GM06990 (cell line): ENCODE data around the gene NPTX1.
"Not testable (repeated sequence)": the region's sequence is repeated elsewhere in the genome, so short reads cannot be mapped to it uniquely, and the experiment has no call there.

Source experiments
- DNase-seq: peaks from one replicate; pipeline ENCODE4 v3.0.0-alpha.2; 2011; ENCODE audit not compliant: insufficient read length; ENCODE audit errors: extremely low read depth
- H3K27me3 ChIP-seq: replicated peaks from 2 replicates; pipeline ENCODE4 v1.6.0; 2011; ENCODE audit warnings: low read length; ENCODE audit not compliant: control insufficient read depth, insufficient read depth
- H3K36me3 ChIP-seq: 2 replicates; pipeline ENCODE4 v1.5.1; 2011; ENCODE audit warnings: low read length; ENCODE audit not compliant: control insufficient read depth, insufficient read depth
- H3K4me3 ChIP-seq: replicated peaks from 2 replicates; pipeline ENCODE4 v1.5.1; 2011; ENCODE audit warnings: low read depth, mild to moderate bottlenecking, control low read depth, low read length
- CTCF ChIP-seq: IDR thresholded peaks from 2 replicates; pipeline ENCODE4 v1.5.1; 2011; ENCODE audit warnings: low read length, control low read depth, mild to moderate bottlenecking, inconsistent platforms; ENCODE audit not compliant: insufficient read depth, poor library complexity, severe bottlenecking

NPTX1 gene

GRCh38 chr17:80507965-80508364, 31.6 kb upstream of the NPTX1 start:
- no peak overlapping the region for H3K4me3 ChIP-seq
- no peak for TF ChIP-seq CTCF
- H3K27me3 ChIP-seq: peaks cover 1% of the 10 kb centered on the region

GRCh38 chr17:80507177-80507576, 30.8 kb upstream of the NPTX1 start:
- not testable (repeated sequence) for H3K27me3 ChIP-seq, DNase-seq, H3K4me3 ChIP-seq, H3K36me3 ChIP-seq

More at GRCh38 chr17:80507965-80508364, 31.6 kb upstream of the NPTX1 start:
- DNase-seq: no peak
- H3K36me3 ChIP-seq: no peaks in the 10 kb centered on the region

GRCh38 chr17:80504686-80505413, 28.4 kb upstream of the NPTX1 start:
- TF ChIP-seq CTCF: no peak
- DNase-seq: no peak
- H3K27me3 ChIP-seq: no peaks in the 10 kb centered on the region; the same call in none of the 2 replicates
- no peak overlapping the region for H3K4me3 ChIP-seq
- no peaks in the 10 kb centered on the region for H3K36me3 ChIP-seq

- no peak overlapping the region for H3K4me3 ChIP-seq
- H3K27me3 ChIP-seq: no peaks in the 10 kb centered on the region; the same call in none of the 2 replicates
- no peak for DNase-seq
- H3K36me3 ChIP-seq: no peaks in the 10 kb centered on the region
- no peak for TF ChIP-seq CTCF
These were observed 27.5 kb upstream of the NPTX1 start for GRCh38 chr17:80503921-80504320.

- Histone ChIP-seq H3K36me3 (no peaks in the 10 kb centered on the region), H3K27me3 (no peaks in the 10 kb centered on the region; the same call in none of the 2 replicates), H3K4me3 (no peak overlapping the region)
- no peak for DNase-seq
- TF ChIP-seq CTCF: no peak
These were observed 26.6 kb upstream of the NPTX1 start for GRCh38 chr17:80503031-80503430.

GRCh38 chr17:80502578-80502877, 26.1 kb upstream of the NPTX1 start:
- TF ChIP-seq CTCF: no peak
- H3K27me3 ChIP-seq: no peaks in the 10 kb centered on the region; the same call in none of the 2 replicates
- H3K4me3 ChIP-seq: no peak overlapping the region
- DNase-seq: no peak
- no peaks in the 10 kb centered on the region for H3K36me3 ChIP-seq
